ENCODE results near the gene MAPK11.

GRCh38 chr22:50276143-50276542, 6.0 kb upstream of the MAPK11 start:
- TF ChIP-seq SUZ12 (IDR thresholded peaks at IDR 0.05) (no peak), SP1 (IDR thresholded peaks at IDR 0.05) (no peak), FOXM1 (IDR thresholded peaks at IDR 0.05; ENCODE audit: borderline replicate concordance) (no peak), FOXK2 (IDR thresholded peaks at IDR 0.05) (no peak), ELF4 (IDR thresholded peaks at IDR 0.05) (no peak), ZNF384 (IDR thresholded peaks at IDR 0.05) (no peak), FOXA1 (IDR thresholded peaks at IDR 0.05) (no peak), BHLHE40 (IDR thresholded peaks at IDR 0.05; ENCODE audit: borderline replicate concordance) (no peak), CTBP1 (IDR thresholded peaks at IDR 0.05; ENCODE audit: borderline replicate concordance) (no peak), TARDBP (IDR thresholded peaks at IDR 0.05) (no peak), PKNOX1 (IDR thresholded peaks at IDR 0.05) (no peak), HDGF (IDR thresholded peaks at IDR 0.05; ENCODE audit: borderline replicate concordance) (no peak), ARNT (IDR thresholded peaks at IDR 0.05) (no peak)

Measured in HEK293T (cell line).